ENCODE results near the gene HELQ. TPM values are rescaled to one million over a fixed set of nuclear protein-coding genes. Genes with fewer than 3 reads are reported as not detected.
A peak's percentile ranks its signal among the peaks of the same experiment; 100 is the strongest.
"Not testable (repeated sequence)": the region's sequence is repeated elsewhere in the genome, so short reads cannot be mapped to it uniquely, and the experiment has no call there.

Gene HELQ
- total RNA-seq, 1 experiment from 2014 or later = 14.6 TPM

DNA sequence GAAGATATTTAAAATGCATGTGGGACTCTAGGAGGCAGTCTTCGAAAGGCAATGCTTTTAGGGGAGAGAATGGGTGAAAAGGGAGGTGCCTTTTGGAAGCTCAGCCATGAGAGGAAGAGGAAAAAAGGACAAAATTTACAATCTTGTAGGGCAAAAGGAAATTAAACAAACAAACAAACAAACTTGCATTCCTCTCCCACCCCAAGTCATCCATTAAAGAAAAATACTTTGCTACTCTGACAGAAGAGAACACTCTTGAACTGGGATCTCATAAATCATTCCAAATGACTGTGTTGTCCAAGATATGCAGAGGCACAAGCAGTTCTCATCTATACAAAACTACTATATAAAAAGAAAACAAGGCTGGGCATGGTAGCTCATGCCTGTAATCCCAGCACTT lies 46.7 kb downstream of the HELQ start:
- Histone ChIP-seq H3K36me3 (ENCODE audit: control insufficient read depth in 1 of 2, insufficient read depth in 2 of 2, low read length in 2 of 2) (no peaks in the 10 kb centered on the region), H3K9me3 (ENCODE audit: control insufficient read depth in 1 of 2, insufficient read depth in 1 of 2, low read depth in 1 of 2, low read length in 2 of 2) (no peaks in the 10 kb centered on the region), H3K4me3 (replicated peaks in 1 of 2; ENCODE audit: low read depth in 1 of 2, low read length in 2 of 2) (no peak overlapping the region), H3K9me2 (ENCODE audit: insufficient read depth) (no peaks in the 10 kb centered on the region), H3K4me1 (ENCODE audit: control insufficient read depth in 1 of 2, insufficient read depth in 2 of 2, low read length in 2 of 2) (no peaks in the 10 kb centered on the region), H3K9ac (ENCODE audit: low read length) (no peak overlapping the region), H3K27me3 (ENCODE audit: insufficient read depth, low read length) (no peaks in the 10 kb centered on the region), H3K27ac (ENCODE audit: low read depth, low read length) (no peak overlapping the region), H3K4me2 (ENCODE audit: low read length) (no peak overlapping the region), H2AFZ (ENCODE audit: low read depth, low read length, poor library complexity, severe bottlenecking) (no peak overlapping the region), H3K79me2 (ENCODE audit: insufficient read depth, low read length) (no peaks in the 10 kb centered on the region), H4K20me1 (ENCODE audit: insufficient read depth) (no peaks in the 10 kb centered on the region)
- TF ChIP-seq RAD21 (IDR thresholded peaks at IDR 0.05; ENCODE audit: low read depth) (0 out of 2 replicates have a peak, but pooled peaks have one; percentile 19), POLR2A (IDR thresholded peaks at IDR 0.05; ENCODE audit: borderline replicate concordance, extremely low read depth, insufficient read depth, insufficient read length) (no peak)
- intact Hi-C loops (cut with micrococcal nuclease) = no loop called here
- ChIA-PET POLR2A (interaction anchor here (0.7 kb wide), 1 partner anchor 10 kb away, joined by 5 read pairs; no protein-coding TSS in a partner anchor), RAD21 (ENCODE audit: low non-redundant PET in 1 of 2, low total read pairs in 2 of 2, uncharacterized antibody in 2 of 2, unreplicated experiment in 2 of 2) (no interaction called here), CTCF (no interaction called here)
- ATAC-seq (no peak), DNase-seq (ENCODE audit: low read depth, low spot score) (no peak)
- no TSS peak for BruUV-seq (replicated peaks)

GRCh38 chr4:83405844-83406816 lies 49.5 kb downstream of the HELQ start:
- H3K4me3 ChIP-seq (replicated peaks in 1 of 2; ENCODE audit: low read depth in 1 of 2, low read length in 2 of 2) = no peak overlapping the region
- no peak overlapping the region for H2AFZ ChIP-seq (ENCODE audit: low read depth, low read length, poor library complexity, severe bottlenecking)
- H3K9me2 ChIP-seq (ENCODE audit: insufficient read depth) = no peaks in the 10 kb centered on the region
- no peaks in the 10 kb centered on the region for H3K4me1 ChIP-seq (ENCODE audit: control insufficient read depth in 1 of 2, insufficient read depth in 2 of 2, low read length in 2 of 2)
- ChIA-PET CTCF (no interaction called here), POLR2A (no interaction called here), RAD21 (ENCODE audit: low non-redundant PET in 1 of 2, low total read pairs in 2 of 2, uncharacterized antibody in 2 of 2, unreplicated experiment in 2 of 2) (no interaction called here)
- H3K27ac ChIP-seq (ENCODE audit: low read depth, low read length) = no peak overlapping the region
- H3K36me3 ChIP-seq (ENCODE audit: control insufficient read depth in 1 of 2, insufficient read depth in 2 of 2, low read length in 2 of 2) = no peaks in the 10 kb centered on the region
- H3K79me2 ChIP-seq (ENCODE audit: insufficient read depth, low read length) = no peaks in the 10 kb centered on the region
- no peaks in the 10 kb centered on the region for H4K20me1 ChIP-seq (ENCODE audit: insufficient read depth)
- no peak overlapping the region for H3K4me2 ChIP-seq (ENCODE audit: low read length)
- intact Hi-C loops (cut with micrococcal nuclease) = no loop called here
- no TSS peak for BruUV-seq (replicated peaks)
- no peaks in the 10 kb centered on the region for H3K27me3 ChIP-seq (ENCODE audit: insufficient read depth, low read length)
- no peak for DNase-seq (ENCODE audit: low read depth, low spot score)
- no peaks in the 10 kb centered on the region for H3K9me3 ChIP-seq (ENCODE audit: control insufficient read depth in 1 of 2, insufficient read depth in 1 of 2, low read depth in 1 of 2, low read length in 2 of 2)
- ATAC-seq = no peak
- TF ChIP-seq MAX (IDR thresholded peaks at IDR 0.05) (no peak), TCF7L2 (IDR thresholded peaks at IDR 0.05; ENCODE audit: borderline replicate concordance, extremely low read depth, insufficient read depth, insufficient read length) (no peak), POLR2AphosphoS5 (IDR thresholded peaks at IDR 0.05; ENCODE audit: low read depth, low read length) (no peak), SIN3A (IDR thresholded peaks at IDR 0.05; ENCODE audit: low read depth) (no peak), JUND (IDR thresholded peaks at IDR 0.05) (no peak), ZFX (IDR thresholded peaks at IDR 0.05) (no peak), CTCF (IDR thresholded peaks at IDR 0.05 in 2 of 3, conservative IDR thresholded peaks at IDR 0.05 in 1 of 3; ENCODE audit: borderline replicate concordance in 1 of 3, insufficient read depth in 1 of 3, low read depth in 2 of 3, low read length in 2 of 3) (no peak), YY1 (IDR thresholded peaks at IDR 0.05; ENCODE audit: extremely low read depth, insufficient replicate concordance, low read depth, low read length) (no peak)
- H3K9ac ChIP-seq (ENCODE audit: low read length) = no peak overlapping the region

DNA sequence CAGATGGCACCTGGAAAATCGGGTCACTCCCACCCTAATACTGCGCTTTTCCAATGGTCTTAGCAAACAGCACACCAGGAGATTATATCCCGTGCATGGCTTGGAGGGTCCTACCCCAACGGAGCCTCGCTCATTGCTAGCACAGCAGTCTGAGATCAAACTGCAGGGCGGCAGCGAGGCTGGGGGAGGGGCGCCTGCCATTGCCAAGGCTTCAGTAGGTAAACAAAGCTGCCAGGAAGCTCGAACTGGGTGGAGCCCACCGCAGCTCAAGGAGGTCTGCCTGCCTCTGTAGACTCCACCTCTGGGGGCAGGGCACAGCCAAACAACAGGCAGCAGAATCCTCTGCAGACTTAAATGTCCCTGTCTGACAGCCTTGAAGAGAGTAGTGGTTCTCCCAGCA lies 57.5 kb downstream of the HELQ start:
- H4K20me1 ChIP-seq (ENCODE audit: insufficient read depth); intact Hi-C loops (cut with micrococcal nuclease); H3K9ac ChIP-seq (ENCODE audit: low read length); CTCF ChIA-PET; POLR2A ChIA-PET; H2AFZ ChIP-seq (ENCODE audit: low read depth, low read length, poor library complexity, severe bottlenecking); H3K9me3 ChIP-seq (ENCODE audit: control insufficient read depth in 1 of 2, insufficient read depth in 1 of 2, low read depth in 1 of 2, low read length in 2 of 2); H3K4me1 ChIP-seq (ENCODE audit: control insufficient read depth in 1 of 2, insufficient read depth in 2 of 2, low read length in 2 of 2); ATAC-seq; H3K36me3 ChIP-seq (ENCODE audit: control insufficient read depth in 1 of 2, insufficient read depth in 2 of 2, low read length in 2 of 2); BruUV-seq (replicated peaks); H3K9me2 ChIP-seq (ENCODE audit: insufficient read depth); DNase-seq (ENCODE audit: low read depth, low spot score); H3K4me2 ChIP-seq (ENCODE audit: low read length); H3K27me3 ChIP-seq (ENCODE audit: insufficient read depth, low read length); H3K27ac ChIP-seq (ENCODE audit: low read depth, low read length); H3K4me3 ChIP-seq (replicated peaks in 1 of 2; ENCODE audit: low read depth in 1 of 2, low read length in 2 of 2); H3K79me2 ChIP-seq (ENCODE audit: insufficient read depth, low read length): not testable (repeated sequence)
- RAD21 ChIA-PET (ENCODE audit: low non-redundant PET in 1 of 2, low total read pairs in 2 of 2, uncharacterized antibody in 2 of 2, unreplicated experiment in 2 of 2) = interaction anchor here in 1 of 2 experiments (0.7 kb wide), 1 partner anchor 486 kb away, joined by 3 read pairs; no protein-coding TSS in a partner anchor

Data from HCT116 (cell line).